Measurements from ENCODE around the gene C1R. TPM values are rescaled to one million over a fixed set of nuclear protein-coding genes. Genes with fewer than 3 reads are reported as not detected.
"Not testable (repeated sequence)": the region's sequence is repeated elsewhere in the genome, so short reads cannot be mapped to it uniquely, and the experiment has no call there.

C1R gene
- total and polyA plus RNA-seq, 2 of the 8 experiments (the other 6 are each of a cell fraction or from before 2014, with no cell fraction given) = 6.9 to 16.3 TPM

GRCh38 chr12:7055736-7056135 is 36.5 kb downstream of the C1R start:
- H3K79me2 ChIP-seq (ENCODE audit: control insufficient read depth in 1 of 2, insufficient read depth in 2 of 2, low read length in 2 of 2); H3K27me3 ChIP-seq (replicated peaks in 1 of 4; ENCODE audit: control insufficient read depth in 3 of 4, extremely low read depth in 1 of 4, insufficient read depth in 3 of 4, low read length in 3 of 4); H3K4me2 ChIP-seq (ENCODE audit: insufficient read depth in 1 of 2, low read depth in 2 of 2, low read length in 2 of 2); H3K27ac ChIP-seq (ENCODE audit: low read depth, low read length); H3K18ac ChIP-seq (ENCODE audit: extremely low read depth, low read length); H3K9ac ChIP-seq (replicated peaks in 1 of 4; ENCODE audit: extremely low read depth in 1 of 4, low read depth in 3 of 4, low read length in 3 of 4); H2BK20ac ChIP-seq (ENCODE audit: low read length); H3K36me3 ChIP-seq (ENCODE audit: control insufficient read depth in 2 of 4, insufficient read depth in 4 of 4, low read length in 3 of 4); H3K4me3 ChIP-seq (ENCODE audit: extremely low read depth in 1 of 4, insufficient read depth in 2 of 4, low read depth in 3 of 4, low read length in 4 of 4); H3K56ac ChIP-seq (replicated peaks; ENCODE audit: insufficient read length, low read depth, low read length); H4K5ac ChIP-seq (ENCODE audit: insufficient read length, low read depth, low read length); DNase-seq (ENCODE audit: low read depth in 1 of 2, low spot score in 2 of 2); H3K14ac ChIP-seq (ENCODE audit: insufficient read length); H3K79me1 ChIP-seq (ENCODE audit: low read depth, low read length); POLR2A ChIA-PET (ENCODE audit: partially characterized antibody); H3K4ac ChIP-seq (replicated peaks; ENCODE audit: insufficient read length, low read depth, low read length); H4K20me1 ChIP-seq (replicated peaks in 1 of 2; ENCODE audit: control insufficient read depth in 1 of 2, insufficient read depth in 2 of 2, low read length in 2 of 2); H4K91ac ChIP-seq (replicated peaks; ENCODE audit: insufficient read length, low read length); H3K9me3 ChIP-seq (ENCODE audit: insufficient read depth in 2 of 2, low read depth in 1 of 2, low read length in 1 of 2); H2BK120ac ChIP-seq (replicated peaks; ENCODE audit: low read depth, low read length); H3K4me1 ChIP-seq (replicated peaks in 1 of 4; ENCODE audit: control insufficient read depth in 3 of 4, insufficient read depth in 4 of 4, low read length in 3 of 4); H2BK12ac ChIP-seq (ENCODE audit: low read depth, low read length); H2AK5ac ChIP-seq (ENCODE audit: low read depth, low read length); H3K23ac ChIP-seq (ENCODE audit: insufficient read length); H2AFZ ChIP-seq (ENCODE audit: low read length); FAIRE-seq; H3K23me2 ChIP-seq (ENCODE audit: low read depth, low read length); H2BK5ac ChIP-seq (ENCODE audit: low read depth, low read length); H4K8ac ChIP-seq (ENCODE audit: extremely low read depth, insufficient read depth, low read length); H2BK15ac ChIP-seq (ENCODE audit: low read length): not testable (repeated sequence)
- 100% methylated on average over 2 of the region's 2 CpGs; no CpG with 5 or more reads in 1 of the 2 experiments for WGBS, 2 experiments (ENCODE audit: extremely low coverage in 1 of 2, insufficient coverage in 1 of 2, insufficient read length in 1 of 2, insufficient replicate concordance in 2 of 2, low coverage in 1 of 2, low lambda C conversion rate in 2 of 2, missing lambda C conversion rate in 1 of 2)
- CTCF ChIA-PET (ENCODE audit: partially characterized antibody) = interaction anchor here (0.7 to 6.7 kb wide), 6 partner anchors 12 to 57 kb away, joined by 3 to 51 read pairs (median 4); partner anchors contain the start of genes C1R and C1RL
